WTC11 (cell line): ENCODE results near the gene CACNB4. TPM values are rescaled to one million over a fixed set of nuclear protein-coding genes. Genes with fewer than 3 reads are reported as not detected.

Source experiments
- ATAC-seq: fragments of 200-7000 bp; cut with Tn5 transposase; 2 replicates; pipeline ENCODE4 v1.10.0; 2021; ENCODE audit warnings: mild to moderate bottlenecking, moderate library complexity
- CTCF ChIA-PET: fragments of 300-600 bp; sonication (Branson Sonifier 250); formaldehyde crosslinking; loops from one replicate; lab custom pipeline; 2021; ENCODE audit warnings: antibody characterized with exemption; lab: Charles Lee
- POLR2A ChIA-PET: fragments of 350-600 bp; sonication (Branson Sonifier 250); formaldehyde crosslinking; loops from one replicate; lab custom pipeline; 2021; ENCODE audit warnings: antibody characterized with exemption; lab: Charles Lee
- DNase-seq: peaks from one replicate; pipeline ENCODE4 v3.0.0; 2021; ENCODE audit warnings: low spot score
- H3K27ac Mint-ChIP-seq: 2 replicates; pipeline ENCODE4 v1.8.0; 2021; ENCODE audit warnings: mixed read lengths
- H3K27me3 Mint-ChIP-seq: 2 replicates; pipeline ENCODE4 v1.8.0; 2021; ENCODE audit warnings: low read depth, mild to moderate bottlenecking, moderate library complexity, mixed read lengths
- H3K36me3 Mint-ChIP-seq: 2 replicates; pipeline ENCODE4 v1.8.0; 2021; ENCODE audit warnings: mixed read lengths
- H3K4me1 Mint-ChIP-seq: 2 replicates; pipeline ENCODE4 v1.8.0; 2022; ENCODE audit warnings: mixed read lengths
- H3K4me3 Mint-ChIP-seq: 2 replicates; pipeline ENCODE4 v1.8.0; 2021; ENCODE audit warnings: mild to moderate bottlenecking, moderate library complexity, mixed read lengths
- H3K9me3 Mint-ChIP-seq: 2 replicates; pipeline ENCODE4 v1.8.0; 2021; ENCODE audit warnings: mixed read lengths
- CREB1 ChIP-seq: sonication (generic); formaldehyde crosslinking; IDR thresholded peaks from 2 replicates; pipeline ENCODE4 v1.8.0; 2023; ENCODE audit warnings: mild to moderate bottlenecking, missing genetic modification reagents
- EMX1 ChIP-seq: fragments of 250-450 bp; sonication (Bioruptor Pico); IDR thresholded peaks from 2 replicates; pipeline ENCODE4 v1.8.0; 2021; ENCODE audit warnings: mild to moderate bottlenecking
- MAX ChIP-seq: sonication (generic); formaldehyde crosslinking; IDR thresholded peaks from 2 replicates; pipeline ENCODE4 v1.8.0; 2022; ENCODE audit warnings: mild to moderate bottlenecking, missing genetic modification reagents
- NFYB ChIP-seq: sonication (generic); formaldehyde crosslinking; conservative IDR thresholded peaks from 2 replicates; pipeline ENCODE4 v1.8.0; 2022; ENCODE audit warnings: low read depth, missing genetic modification reagents
- NR2C2 ChIP-seq: sonication (generic); formaldehyde crosslinking; IDR thresholded peaks from 2 replicates; pipeline ENCODE4 v1.8.0; 2022; ENCODE audit warnings: mild to moderate bottlenecking, missing genetic modification reagents
- NR3C1 ChIP-seq: sonication (generic); formaldehyde crosslinking; conservative IDR thresholded peaks from 2 replicates; pipeline ENCODE4 v1.8.1; 2023; ENCODE audit warnings: low read depth, mild to moderate bottlenecking, missing genetic modification reagents
- OVOL2 ChIP-seq: fragments of 250-450 bp; sonication (Bioruptor Pico); IDR thresholded peaks from 2 replicates; pipeline ENCODE4 v1.9.0; 2021; ENCODE audit warnings: mild to moderate bottlenecking, borderline replicate concordance
- PRRX2 ChIP-seq: fragments of 250-450 bp; sonication (Bioruptor Pico); IDR thresholded peaks from 2 replicates; pipeline ENCODE4 v1.8.0; 2021; ENCODE audit warnings: mild to moderate bottlenecking
- SOX15 ChIP-seq: fragments of 250-450 bp; sonication (Bioruptor Pico); IDR thresholded peaks from 2 replicates; pipeline ENCODE4 v1.9.0; 2021; ENCODE audit warnings: mild to moderate bottlenecking
- TP53 ChIP-seq: sonication (generic); formaldehyde crosslinking; IDR thresholded peaks from 2 replicates; pipeline ENCODE4 v1.8.1; 2023; ENCODE audit warnings: mild to moderate bottlenecking, missing genetic modification reagents
- ZNF416 ChIP-seq: fragments of 250-450 bp; sonication (Bioruptor Pico); IDR thresholded peaks from 2 replicates; pipeline ENCODE4 v1.9.0; 2021; ENCODE audit warnings: mild to moderate bottlenecking, inconsistent platforms
- ZNF671 ChIP-seq: fragments of 250-450 bp; sonication (Bioruptor Pico); IDR thresholded peaks from 2 replicates; pipeline ENCODE4 v1.8.0; 2021; ENCODE audit warnings: mild to moderate bottlenecking
- ZSCAN18 ChIP-seq: fragments of 250-450 bp; sonication (Bioruptor Pico); IDR thresholded peaks from 2 replicates; pipeline ENCODE4 v2.1.2; 2022; ENCODE audit warnings: mild to moderate bottlenecking, moderate library complexity
- total RNA-seq: library from RNA; stranded (reverse); gene quantifications from 3 replicates; pipeline ENCODE4 v1.2.3, GENCODE V29; 2021
- TF ChIP-seq, protein P1 (sequence below): sonication (generic); formaldehyde crosslinking; IDR thresholded peaks from 2 replicates; pipeline ENCODE4 v1.8.1; 2023; ENCODE audit warnings: mild to moderate bottlenecking, missing genetic modification reagents
- TF ChIP-seq, protein P2 (sequence below): sonication (generic); formaldehyde crosslinking; IDR thresholded peaks from 2 replicates; pipeline ENCODE4 v1.8.1; 2023; ENCODE audit warnings: mild to moderate bottlenecking, missing genetic modification reagents, moderate library complexity
- TF ChIP-seq, protein P3 (sequence below): sonication (generic); formaldehyde crosslinking; IDR thresholded peaks from 2 replicates; pipeline ENCODE4 v1.8.1; 2022; ENCODE audit warnings: low read depth, mild to moderate bottlenecking, moderate library complexity, missing genetic modification reagents, borderline replicate concordance
- TF ChIP-seq, protein P4 (sequence below): sonication (generic); formaldehyde crosslinking; IDR thresholded peaks from 2 replicates; pipeline ENCODE4 v1.8.1; 2022; ENCODE audit warnings: mild to moderate bottlenecking, moderate library complexity, missing genetic modification reagents
- TF ChIP-seq, protein P5 (sequence below): sonication (generic); formaldehyde crosslinking; IDR thresholded peaks from 2 replicates; pipeline ENCODE4 v1.8.1; 2022; ENCODE audit warnings: missing genetic modification reagents, borderline replicate concordance
- TF ChIP-seq, protein P6 (sequence below): sonication (generic); formaldehyde crosslinking; IDR thresholded peaks from 2 replicates; pipeline ENCODE4 v1.8.1; 2022; ENCODE audit warnings: low read depth, missing genetic modification reagents, borderline replicate concordance

CACNB4 gene
- total RNA-seq, 1 experiment from 2014 or later = 4.7 TPM

- Mint-ChIP-seq H3K36me3 (peaks cover under 1% of the 10 kb centered on the region; the same call in 1 of the 2 replicates), H3K27ac (no peak overlapping the region; the same call in 1 of the 2 replicates), H3K27me3 (no peaks in the 10 kb centered on the region), H3K4me3 (no peak overlapping the region), H3K9me3 (peaks cover 1% of the 10 kb centered on the region), H3K4me1 (peaks cover 6% of the 10 kb centered on the region)
- TF ChIP-seq, protein P1, sequence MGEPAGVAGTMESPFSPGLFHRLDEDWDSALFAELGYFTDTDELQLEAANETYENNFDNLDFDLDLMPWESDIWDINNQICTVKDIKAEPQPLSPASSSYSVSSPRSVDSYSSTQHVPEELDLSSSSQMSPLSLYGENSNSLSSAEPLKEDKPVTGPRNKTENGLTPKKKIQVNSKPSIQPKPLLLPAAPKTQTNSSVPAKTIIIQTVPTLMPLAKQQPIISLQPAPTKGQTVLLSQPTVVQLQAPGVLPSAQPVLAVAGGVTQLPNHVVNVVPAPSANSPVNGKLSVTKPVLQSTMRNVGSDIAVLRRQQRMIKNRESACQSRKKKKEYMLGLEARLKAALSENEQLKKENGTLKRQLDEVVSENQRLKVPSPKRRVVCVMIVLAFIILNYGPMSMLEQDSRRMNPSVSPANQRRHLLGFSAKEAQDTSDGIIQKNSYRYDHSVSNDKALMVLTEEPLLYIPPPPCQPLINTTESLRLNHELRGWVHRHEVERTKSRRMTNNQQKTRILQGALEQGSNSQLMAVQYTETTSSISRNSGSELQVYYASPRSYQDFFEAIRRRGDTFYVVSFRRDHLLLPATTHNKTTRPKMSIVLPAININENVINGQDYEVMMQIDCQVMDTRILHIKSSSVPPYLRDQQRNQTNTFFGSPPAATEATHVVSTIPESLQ = no peak
- TF ChIP-seq ZSCAN18 (CRISPR knock-in tag) (no peak), CREB1 (CRISPR knock-in tag) (no peak), SOX15 (CRISPR knock-in tag) (no peak), PRRX2 (CRISPR knock-in tag) (no peak), NFYB (CRISPR knock-in tag) (no peak), NR3C1 (CRISPR knock-in tag) (no peak), NR2C2 (CRISPR knock-in tag) (no peak), TP53 (CRISPR knock-in tag) (no peak), MAX (CRISPR knock-in tag) (no peak), ZNF416 (CRISPR knock-in tag) (no peak), OVOL2 (no peak), EMX1 (CRISPR knock-in tag) (no peak), ZNF671 (CRISPR knock-in tag) (no peak)
- TF ChIP-seq, protein P2, sequence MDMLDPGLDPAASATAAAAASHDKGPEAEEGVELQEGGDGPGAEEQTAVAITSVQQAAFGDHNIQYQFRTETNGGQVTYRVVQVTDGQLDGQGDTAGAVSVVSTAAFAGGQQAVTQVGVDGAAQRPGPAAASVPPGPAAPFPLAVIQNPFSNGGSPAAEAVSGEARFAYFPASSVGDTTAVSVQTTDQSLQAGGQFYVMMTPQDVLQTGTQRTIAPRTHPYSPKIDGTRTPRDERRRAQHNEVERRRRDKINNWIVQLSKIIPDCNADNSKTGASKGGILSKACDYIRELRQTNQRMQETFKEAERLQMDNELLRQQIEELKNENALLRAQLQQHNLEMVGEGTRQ (CRISPR knock-in tag) = no peak
- TF ChIP-seq, protein P3, sequence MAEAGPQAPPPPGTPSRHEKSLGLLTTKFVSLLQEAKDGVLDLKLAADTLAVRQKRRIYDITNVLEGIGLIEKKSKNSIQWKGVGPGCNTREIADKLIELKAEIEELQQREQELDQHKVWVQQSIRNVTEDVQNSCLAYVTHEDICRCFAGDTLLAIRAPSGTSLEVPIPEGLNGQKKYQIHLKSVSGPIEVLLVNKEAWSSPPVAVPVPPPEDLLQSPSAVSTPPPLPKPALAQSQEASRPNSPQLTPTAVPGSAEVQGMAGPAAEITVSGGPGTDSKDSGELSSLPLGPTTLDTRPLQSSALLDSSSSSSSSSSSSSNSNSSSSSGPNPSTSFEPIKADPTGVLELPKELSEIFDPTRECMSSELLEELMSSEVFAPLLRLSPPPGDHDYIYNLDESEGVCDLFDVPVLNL (CRISPR knock-in tag) = no peak
- TF ChIP-seq, protein P4, sequence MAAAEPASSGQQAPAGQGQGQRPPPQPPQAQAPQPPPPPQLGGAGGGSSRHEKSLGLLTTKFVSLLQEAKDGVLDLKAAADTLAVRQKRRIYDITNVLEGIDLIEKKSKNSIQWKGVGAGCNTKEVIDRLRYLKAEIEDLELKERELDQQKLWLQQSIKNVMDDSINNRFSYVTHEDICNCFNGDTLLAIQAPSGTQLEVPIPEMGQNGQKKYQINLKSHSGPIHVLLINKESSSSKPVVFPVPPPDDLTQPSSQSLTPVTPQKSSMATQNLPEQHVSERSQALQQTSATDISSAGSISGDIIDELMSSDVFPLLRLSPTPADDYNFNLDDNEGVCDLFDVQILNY (CRISPR knock-in tag) = no peak
- TF ChIP-seq, protein P5, sequence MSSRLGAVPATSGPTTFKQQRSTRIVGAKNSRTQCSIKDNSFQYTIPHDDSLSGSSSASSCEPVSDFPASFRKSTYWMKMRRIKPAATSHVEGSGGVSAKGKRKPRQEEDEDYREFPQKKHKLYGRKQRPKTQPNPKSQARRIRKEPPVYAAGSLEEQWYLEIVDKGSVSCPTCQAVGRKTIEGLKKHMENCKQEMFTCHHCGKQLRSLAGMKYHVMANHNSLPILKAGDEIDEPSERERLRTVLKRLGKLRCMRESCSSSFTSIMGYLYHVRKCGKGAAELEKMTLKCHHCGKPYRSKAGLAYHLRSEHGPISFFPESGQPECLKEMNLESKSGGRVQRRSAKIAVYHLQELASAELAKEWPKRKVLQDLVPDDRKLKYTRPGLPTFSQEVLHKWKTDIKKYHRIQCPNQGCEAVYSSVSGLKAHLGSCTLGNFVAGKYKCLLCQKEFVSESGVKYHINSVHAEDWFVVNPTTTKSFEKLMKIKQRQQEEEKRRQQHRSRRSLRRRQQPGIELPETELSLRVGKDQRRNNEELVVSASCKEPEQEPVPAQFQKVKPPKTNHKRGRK (CRISPR knock-in tag) = no peak
- TF ChIP-seq, protein P6, sequence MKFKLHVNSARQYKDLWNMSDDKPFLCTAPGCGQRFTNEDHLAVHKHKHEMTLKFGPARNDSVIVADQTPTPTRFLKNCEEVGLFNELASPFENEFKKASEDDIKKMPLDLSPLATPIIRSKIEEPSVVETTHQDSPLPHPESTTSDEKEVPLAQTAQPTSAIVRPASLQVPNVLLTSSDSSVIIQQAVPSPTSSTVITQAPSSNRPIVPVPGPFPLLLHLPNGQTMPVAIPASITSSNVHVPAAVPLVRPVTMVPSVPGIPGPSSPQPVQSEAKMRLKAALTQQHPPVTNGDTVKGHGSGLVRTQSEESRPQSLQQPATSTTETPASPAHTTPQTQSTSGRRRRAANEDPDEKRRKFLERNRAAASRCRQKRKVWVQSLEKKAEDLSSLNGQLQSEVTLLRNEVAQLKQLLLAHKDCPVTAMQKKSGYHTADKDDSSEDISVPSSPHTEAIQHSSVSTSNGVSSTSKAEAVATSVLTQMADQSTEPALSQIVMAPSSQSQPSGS (CRISPR knock-in tag) = no peak
- DNase-seq (no peak), ATAC-seq (no peak)
- ChIA-PET POLR2A (no interaction called here), CTCF (interaction anchor here (1.2 to 2.2 kb wide), 2 partner anchors 118 to 144 kb away, joined by 3 to 5 read pairs; no protein-coding TSS in a partner anchor)
Observed at GRCh38 chr2:151881342-151881741, 217.5 kb downstream of the CACNB4 start.
